HepG2 (cell line): ENCODE results near the gene MCEE.

Source experiments
- FOSL1 ChIP-seq: sonication (generic); formaldehyde crosslinking; IDR thresholded peaks from 2 replicates; pipeline ENCODE4 v1.9.0; 2021; ENCODE audit warnings: missing genetic modification reagents, borderline replicate concordance
- RBFOX2 ChIP-seq: fragments of 200-400 bp; formaldehyde crosslinking; IDR thresholded peaks from 2 replicates; pipeline ENCODE4 v1.6.1; 2017; ENCODE audit warnings: low read depth, mild to moderate bottlenecking, low read length

DNA sequence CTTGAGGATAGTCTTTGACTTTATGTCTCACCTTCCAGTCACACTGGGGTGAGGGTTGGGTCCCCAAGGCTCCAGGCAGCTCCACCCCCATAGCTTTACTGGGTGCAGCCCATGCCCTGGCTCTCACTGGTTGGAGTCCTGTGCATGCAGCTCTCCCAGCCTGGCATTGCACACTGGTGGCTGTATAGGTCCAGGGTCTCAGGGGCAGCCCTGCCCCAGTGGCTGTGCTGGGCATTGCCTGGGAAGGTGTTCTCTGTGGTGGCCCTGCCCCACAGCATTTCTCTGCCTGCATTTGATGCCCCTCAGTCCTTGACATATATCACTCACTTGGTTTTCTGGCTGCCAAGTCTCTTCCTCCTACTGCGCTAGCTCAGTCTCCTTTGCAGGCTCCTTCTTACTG is 21.6 kb upstream of the MCEE start:
- TF ChIP-seq RBFOX2 (no peak), FOSL1 (CRISPR knock-in tag) (no peak)
